ENCODE results near the gene ZNF831.

DNA sequence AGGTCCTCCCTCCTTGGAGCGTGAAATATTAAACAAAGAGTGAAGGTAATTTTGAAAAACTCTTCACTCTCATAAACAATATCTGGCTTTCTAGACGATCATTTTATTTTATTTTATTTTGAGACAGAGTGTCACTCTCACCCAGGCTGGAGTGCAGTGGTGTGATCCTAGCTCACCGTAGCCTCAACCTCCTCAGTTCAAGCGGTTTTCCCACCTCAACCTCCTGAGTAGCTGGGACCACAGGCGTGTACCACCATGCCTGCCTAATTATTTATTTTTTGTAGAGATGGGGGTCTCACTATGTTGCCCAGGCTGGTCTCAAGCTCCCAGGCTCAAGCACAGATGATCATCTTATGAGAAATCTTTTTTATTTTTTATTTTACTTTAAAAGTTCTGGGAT is 16.4 kb downstream of the ZNF831 start:
- TF ChIP-seq ZMAT4 (CRISPR knock-in tag; IDR thresholded peaks at IDR 0.05) (no peak), CDX4 (CRISPR knock-in tag; IDR thresholded peaks at IDR 0.05; ENCODE audit: borderline replicate concordance) (no peak), USF2 (CRISPR knock-in tag; IDR thresholded peaks at IDR 0.05) (no peak), FOXK1 (CRISPR knock-in tag; IDR thresholded peaks at IDR 0.05) (no peak), CREB1 (CRISPR knock-in tag; IDR thresholded peaks at IDR 0.05) (no peak), FOXJ3 (CRISPR knock-in tag; IDR thresholded peaks at IDR 0.05; ENCODE audit: borderline replicate concordance) (no peak), NR1H2 (CRISPR knock-in tag; IDR thresholded peaks at IDR 0.05) (no peak), ATF1 (CRISPR knock-in tag; IDR thresholded peaks at IDR 0.05) (no peak), GABPB1 (CRISPR knock-in tag; IDR thresholded peaks at IDR 0.05) (no peak), AR (CRISPR knock-in tag; IDR thresholded peaks at IDR 0.05) (no peak)
- TF ChIP-seq, protein P1, sequence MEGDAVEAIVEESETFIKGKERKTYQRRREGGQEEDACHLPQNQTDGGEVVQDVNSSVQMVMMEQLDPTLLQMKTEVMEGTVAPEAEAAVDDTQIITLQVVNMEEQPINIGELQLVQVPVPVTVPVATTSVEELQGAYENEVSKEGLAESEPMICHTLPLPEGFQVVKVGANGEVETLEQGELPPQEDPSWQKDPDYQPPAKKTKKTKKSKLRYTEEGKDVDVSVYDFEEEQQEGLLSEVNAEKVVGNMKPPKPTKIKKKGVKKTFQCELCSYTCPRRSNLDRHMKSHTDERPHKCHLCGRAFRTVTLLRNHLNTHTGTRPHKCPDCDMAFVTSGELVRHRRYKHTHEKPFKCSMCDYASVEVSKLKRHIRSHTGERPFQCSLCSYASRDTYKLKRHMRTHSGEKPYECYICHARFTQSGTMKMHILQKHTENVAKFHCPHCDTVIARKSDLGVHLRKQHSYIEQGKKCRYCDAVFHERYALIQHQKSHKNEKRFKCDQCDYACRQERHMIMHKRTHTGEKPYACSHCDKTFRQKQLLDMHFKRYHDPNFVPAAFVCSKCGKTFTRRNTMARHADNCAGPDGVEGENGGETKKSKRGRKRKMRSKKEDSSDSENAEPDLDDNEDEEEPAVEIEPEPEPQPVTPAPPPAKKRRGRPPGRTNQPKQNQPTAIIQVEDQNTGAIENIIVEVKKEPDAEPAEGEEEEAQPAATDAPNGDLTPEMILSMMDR (IDR thresholded peaks at IDR 0.05): no peak
- TF ChIP-seq, protein P2, sequence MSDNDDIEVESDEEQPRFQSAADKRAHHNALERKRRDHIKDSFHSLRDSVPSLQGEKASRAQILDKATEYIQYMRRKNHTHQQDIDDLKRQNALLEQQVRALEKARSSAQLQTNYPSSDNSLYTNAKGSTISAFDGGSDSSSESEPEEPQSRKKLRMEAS (CRISPR knock-in tag; IDR thresholded peaks at IDR 0.05): no peak

All from WTC11 (cell line).